HG02623 (cell line): ENCODE measurements around the gene CPXM2.

Experiments
- ATAC-seq: cut with Tn5 transposase; IDR thresholded peaks from one replicate; pipeline ENCODE4 v1.9.1; 2021; ENCODE audit warnings: moderate library complexity; ENCODE audit not compliant: unreplicated experiment

Gene CPXM2

DNA sequence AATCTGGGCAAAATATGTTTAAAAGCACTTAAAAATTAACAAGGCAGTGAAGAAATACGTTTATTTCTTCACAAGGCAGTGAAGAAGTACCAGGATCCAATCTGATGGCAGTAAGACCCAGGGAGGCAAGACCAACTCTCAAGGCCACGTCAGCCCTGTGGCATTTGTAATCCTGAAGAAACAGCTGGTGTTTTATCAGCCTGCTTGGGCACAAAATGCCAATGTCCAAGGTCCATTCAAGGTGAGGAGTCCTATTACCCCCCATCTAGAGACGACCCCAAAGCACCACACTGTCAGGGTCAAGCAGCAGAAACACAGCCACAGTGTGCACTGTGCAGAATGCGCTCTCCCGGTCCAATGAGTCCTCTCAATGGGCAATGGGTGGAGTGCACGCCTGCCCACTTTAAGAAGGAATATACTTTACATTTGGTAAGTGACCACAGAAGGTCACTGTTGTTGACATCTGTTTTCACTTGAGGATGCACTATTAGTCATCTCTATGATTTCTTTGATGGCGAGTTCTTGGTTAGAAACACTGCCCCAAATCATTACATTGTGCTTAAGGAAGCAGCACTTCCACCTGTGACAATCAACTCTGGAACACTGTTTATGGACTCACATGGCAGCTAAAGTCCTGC lies 12.8 kb downstream of the CPXM2 start:
- ATAC-seq, result no peak

DNA sequence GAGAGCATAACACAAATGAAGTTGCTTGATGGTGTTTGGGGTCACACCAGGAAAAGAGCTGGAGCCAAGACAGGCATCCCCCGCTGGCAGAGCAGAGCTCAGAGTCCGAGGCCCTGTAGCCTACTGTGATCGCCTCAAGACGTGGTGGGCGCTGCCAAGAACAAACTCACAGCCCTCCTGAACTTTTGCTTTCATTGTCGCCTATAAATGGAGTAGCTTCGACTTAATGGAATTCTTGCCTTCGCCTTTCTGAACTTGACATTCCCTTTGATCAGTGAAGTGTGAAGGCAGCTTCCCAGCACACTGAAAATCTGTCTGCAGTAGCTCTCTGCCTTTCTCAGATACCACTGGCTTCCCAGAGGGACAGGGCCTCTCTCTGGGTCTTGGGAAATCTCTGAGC lies 21.3 kb downstream of the CPXM2 start:
- no peak for ATAC-seq

DNA sequence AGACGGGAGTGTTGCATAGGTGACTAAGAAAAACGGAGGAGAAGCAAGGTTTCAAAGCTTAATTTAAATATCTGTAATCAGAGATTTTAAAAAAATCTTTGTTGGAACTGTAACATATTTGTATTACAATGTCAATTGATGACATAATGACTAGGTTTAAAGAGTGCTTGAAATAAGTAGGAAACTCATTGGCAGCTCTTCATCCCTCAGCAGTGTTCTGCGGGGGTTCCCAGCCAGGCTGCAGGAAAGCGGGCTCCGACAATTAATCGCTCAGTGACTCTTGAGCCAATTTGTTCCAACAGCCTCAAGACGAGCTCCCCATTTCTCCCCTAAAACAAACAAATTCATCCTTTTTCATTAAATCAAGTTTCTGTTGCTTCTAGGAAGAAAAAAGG lies 22.6 kb downstream of the CPXM2 start:
- no peak for ATAC-seq

DNA sequence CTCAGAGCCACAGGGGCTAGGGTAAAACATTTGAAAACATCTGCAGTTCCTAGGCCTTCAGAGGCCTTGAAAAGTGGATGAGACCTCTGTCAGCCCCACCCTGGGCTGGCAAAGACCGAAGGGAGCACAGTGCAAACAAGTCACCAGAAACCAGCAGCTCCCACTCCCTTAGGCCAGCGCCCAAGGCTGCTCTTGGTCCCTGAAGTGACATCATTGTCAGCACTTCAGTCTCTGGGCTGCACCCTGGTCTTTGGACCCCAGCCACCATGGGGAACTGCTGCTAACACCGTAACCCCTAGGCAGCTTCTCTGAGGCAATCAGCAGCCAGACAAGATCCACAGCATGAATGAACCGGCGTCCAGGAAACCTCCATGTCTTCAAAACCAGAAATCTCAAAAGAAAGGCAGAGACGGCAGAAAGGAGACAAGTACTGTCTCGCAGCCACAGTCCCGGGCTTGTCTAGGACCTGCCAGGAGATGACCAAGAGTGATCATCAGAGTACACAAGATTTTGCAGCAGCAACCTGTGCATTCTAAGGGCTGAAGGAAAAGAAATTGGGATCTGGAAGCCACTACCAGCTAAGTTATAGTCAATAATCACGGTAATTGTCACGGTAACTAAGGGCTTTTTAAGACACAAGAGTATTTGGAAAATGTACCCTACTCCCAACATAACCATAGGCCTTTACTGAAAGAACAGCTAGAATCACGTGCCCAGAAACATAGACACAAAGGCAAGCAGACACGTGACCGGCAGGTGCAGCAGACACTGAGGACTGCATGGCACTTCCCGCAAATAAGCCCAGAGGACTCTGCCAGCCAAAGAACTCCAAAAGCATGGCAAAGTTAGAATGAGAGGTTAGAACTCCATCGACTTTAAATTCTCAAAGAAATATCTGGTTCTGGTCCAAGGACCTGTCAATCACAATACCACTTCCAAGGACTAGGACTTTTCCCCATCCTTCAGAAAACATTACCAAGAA lies 23.3 kb downstream of the CPXM2 start:
- no peak for ATAC-seq

GRCh38 chr10:123865880-123866279 lies 25.7 kb downstream of the CPXM2 start:
- ATAC-seq, result no peak

DNA sequence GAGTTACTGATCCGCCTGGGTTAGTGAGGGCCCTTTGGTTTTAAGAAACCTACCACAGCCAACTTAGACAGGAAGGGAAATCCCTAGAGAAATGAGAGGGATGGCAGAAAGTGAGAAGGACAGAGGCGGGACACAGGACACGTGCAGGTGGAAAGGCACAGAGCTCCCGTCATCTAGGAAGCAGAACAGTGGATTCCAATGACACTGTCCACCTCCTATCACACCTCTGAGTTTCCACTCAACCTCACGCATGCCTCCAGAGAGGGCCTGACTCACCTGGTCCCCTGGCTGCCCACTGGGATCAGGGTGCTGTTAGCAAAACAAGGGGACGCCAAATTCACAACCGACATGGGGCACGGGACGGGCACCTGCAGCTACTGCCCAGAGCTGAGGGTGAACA lies 26.3 kb downstream of the CPXM2 start:
- ATAC-seq, result no peak

DNA sequence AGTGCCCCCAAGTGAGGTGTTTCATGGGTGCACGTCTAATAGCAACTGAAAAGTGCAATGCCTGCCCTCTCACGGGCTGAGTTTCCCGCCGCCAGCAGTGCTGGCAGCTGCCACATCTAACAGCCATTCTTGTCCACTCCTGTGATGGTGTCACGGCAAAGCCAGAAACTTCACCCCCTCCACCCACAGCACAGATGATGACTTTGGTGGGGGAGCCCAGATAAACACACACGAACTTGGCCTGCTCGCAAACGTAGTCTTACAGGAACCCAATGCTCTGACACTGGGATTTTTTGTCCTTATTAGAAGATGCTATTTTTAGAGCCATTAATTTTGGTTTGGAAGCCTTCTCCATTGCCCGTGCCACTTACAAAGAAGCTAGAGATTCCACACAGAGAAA lies 26.7 kb downstream of the CPXM2 start:
- no peak for ATAC-seq

DNA sequence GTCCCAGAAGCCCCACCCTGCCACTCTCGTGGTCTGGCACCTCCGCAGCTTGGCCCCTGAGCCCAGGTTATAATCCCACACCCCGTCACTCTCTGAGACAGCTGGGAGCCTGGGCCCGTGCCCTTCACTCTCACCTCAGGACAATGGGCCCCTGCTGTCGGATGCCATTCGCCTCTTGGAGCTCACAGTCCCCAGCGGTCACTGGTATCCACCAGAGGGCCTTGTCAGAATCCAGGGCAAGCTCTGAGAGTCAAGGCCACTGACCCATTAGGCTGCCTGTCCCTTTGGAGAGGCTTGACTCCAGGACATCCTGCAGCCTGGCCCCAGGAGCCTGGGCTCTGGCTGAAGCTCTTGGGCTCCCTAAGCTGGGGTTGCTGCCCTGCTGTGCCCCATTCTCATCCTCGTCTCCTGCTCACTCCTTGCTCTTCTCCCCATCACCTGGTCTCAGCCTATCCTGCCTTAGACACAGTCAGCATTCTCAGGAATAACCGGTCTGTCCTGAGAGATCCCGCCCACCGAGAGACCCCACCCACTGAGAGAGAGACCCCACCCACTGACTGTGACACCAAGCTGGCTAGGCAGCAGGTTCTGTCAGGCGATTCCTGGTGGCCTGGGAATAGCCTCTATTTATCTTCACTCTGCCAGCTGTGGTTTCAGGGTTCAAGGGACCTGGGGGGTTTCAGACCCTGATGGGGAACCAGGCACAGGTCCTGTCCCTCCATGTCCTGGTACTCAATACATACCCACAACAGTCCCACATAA lies 27.7 kb downstream of the CPXM2 start:
- ATAC-seq, result no peak

DNA sequence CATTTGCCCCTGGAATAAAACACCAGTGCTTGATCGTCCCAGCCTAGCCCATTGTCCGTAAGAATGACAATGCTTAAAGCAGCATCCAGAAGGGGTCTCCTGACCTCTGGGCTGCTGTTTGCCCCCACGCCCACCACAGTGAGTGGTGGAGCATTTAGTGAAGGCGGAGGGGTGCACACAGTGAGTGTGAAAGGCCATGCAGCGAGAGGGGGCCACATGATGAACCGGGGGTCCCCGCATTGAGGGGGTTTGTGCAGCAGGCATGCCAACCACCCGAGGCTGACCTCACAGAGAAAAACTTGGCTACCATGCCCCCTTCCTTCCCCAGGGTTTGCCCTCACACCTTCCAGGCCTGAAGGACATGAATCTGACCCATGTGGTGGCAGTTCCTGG lies 28.4 kb downstream of the CPXM2 start:
- no peak for ATAC-seq

DNA sequence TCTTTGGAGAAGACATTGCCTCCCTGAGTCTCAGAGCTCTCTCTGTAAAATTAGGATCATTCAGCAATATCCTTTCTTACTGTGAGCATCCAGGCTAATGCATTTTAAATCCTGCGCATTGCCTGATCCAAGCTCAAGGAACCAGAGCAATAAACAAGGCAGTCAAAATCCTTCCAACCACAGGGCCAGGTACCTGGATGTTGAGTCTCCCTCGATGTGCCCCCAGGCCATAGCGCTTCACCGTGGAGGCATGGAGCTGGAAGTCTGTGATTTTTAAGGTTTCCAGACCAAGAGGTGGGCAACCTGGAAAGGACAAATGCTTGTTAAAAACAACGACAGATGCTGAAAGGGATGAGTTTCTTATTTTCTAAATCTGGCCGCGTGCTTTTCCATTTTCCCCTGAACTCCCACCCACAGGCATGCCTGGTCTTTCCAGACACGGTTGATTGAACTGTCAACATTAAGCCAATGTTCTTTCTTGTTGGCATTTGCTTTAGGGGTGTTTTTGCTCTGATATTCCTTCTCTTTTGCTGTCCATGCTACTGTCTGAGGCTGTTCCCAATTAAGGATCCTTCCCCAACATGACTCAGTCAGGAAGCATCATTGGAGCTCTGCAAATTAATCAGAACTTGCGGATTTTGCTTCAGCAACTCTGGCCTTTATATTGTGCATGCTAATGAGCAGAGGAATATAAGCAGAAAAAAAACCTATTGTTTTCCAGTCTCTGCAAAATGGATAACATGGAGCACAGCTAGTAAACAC lies 29.0 kb downstream of the CPXM2 start:
- ATAC-seq, result no peak

DNA sequence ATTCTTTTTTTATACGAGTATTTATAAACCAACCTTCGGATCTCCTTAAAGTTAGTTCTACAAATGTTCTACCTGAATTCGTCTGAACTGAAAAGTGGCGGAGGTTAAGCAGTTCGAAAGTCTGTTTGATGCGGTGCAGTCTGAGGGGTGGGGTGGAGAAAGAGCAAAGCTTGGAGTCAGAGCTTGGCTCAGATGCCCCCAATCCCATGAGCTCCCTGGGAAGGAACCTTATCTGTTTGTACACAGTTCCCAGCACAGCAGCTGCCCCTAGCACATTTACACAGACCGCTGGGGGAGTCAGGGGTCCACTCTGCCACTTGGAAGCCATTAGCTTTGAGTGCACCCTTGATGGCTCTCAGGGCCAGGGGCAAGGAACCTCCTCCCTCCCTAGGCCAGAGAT lies 30.8 kb downstream of the CPXM2 start:
- ATAC-seq, result no peak

- ATAC-seq, result no peak
Observed at GRCh38 chr10:123860209-123860608, 31.4 kb downstream of the CPXM2 start.

DNA sequence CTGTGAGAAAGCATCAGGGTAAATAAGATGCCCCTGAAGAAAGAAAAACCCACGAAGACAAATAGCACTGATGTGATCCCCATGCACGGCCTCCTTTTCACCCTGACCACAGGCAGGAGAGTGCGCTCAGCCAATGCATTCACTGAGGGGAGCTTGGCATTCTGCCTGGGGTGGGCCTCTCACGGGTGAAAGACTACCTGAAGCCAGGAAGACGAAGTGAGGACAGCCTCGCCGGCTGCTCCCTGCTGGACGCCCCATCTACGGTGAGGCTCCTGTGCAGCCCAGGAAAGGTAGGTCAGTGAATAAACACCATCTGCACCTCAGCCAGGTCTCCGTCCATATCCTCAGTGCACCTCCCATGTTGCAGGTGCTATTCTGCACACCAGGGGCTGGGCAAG lies 32.0 kb downstream of the CPXM2 start:
- ATAC-seq, result no peak

DNA sequence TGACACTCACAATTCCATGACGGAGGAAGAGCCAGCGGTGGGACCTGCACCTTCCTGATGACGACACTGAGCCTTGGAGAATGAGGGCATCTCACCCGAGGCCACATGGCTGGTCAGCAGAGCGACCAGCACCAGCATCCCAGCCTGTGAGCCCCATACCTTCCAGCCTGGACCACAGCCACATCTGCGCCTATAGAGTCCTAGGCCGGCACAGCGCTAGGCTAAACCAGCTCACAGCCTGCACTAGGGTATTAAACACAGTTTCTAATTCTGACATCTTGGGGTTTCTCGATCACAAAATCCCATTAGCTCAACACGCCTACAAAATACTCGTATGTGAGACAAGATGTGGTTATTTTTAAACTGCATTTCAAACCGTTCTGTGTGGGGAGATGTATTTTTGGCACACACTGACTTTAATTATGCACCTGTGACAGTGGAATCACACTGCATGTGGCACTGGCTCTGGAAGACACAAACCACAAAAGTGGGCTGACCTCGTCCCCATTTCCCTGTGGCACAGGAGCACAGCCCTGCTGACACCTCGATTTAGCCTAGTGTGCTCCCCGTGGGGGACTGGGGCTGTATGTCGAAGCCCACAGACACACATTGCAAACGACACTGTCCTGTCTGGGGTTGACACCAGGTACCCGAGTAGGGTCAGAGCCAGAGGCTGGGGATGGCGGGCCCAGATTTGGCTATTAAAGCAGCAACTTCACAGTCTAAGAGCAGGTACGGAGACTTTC lies 32.5 kb downstream of the CPXM2 start:
- no peak for ATAC-seq

DNA sequence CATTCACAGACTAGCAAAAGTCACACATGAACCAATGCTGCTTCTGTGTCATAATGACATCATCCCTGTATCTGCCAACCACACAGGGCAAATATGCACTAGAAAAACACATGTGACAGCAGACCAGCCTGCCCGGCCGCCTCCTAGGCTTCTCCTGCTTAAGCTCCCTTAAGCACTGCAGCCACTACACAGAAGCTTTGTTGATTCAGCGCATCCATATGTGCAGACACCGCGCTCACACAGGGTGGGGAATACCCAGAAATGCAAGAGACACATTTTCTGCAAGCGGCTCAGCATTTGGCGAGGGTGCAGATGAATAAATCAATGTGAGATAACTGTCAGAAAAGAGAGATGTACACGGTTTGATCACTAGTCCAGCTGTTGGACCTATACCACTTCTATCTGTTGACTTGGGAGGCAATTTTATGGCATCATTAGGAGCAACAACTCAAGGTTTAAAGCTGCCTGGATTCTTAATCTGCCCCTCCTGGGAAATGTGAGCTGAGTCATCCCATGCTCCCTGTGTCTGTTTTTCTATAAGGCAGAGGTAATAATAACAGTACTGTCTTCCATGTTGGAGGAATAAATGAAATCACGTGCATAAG lies 33.4 kb downstream of the CPXM2 start:
- ATAC-seq, result no peak

- ATAC-seq, result no peak
Observed at GRCh38 chr10:123857616-123858015, 34.0 kb downstream of the CPXM2 start.

- ATAC-seq, result no peak
Observed at GRCh38 chr10:123855008-123855684, 36.5 kb downstream of the CPXM2 start.

- no peak for ATAC-seq
Observed at GRCh38 chr10:123854498-123854897, 37.1 kb downstream of the CPXM2 start.

DNA sequence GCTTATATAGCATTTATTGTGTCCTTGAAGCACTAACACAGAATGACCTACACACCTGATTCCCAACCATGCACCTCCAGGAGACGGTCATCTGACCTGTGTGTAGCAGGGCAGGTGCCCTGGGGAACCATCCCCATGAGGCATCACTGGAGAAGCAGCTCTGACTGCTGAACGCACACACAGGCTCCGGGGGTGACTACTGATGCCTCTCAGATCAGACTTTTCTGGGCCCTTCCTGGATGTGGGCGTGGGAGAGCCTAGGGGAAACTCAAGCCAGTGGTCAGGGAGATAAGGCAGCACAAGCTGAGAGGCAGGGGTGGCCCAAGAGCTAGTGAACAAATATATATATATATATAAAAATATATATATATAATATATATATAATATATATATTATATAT lies 37.6 kb downstream of the CPXM2 start:
- ATAC-seq, result no peak
